GM21723 (cell line): Measurements from ENCODE around the gene DTD2.
A peak's percentile ranks its signal among the peaks of the same experiment; 100 is the strongest.
"Not testable (repeated sequence)": the region's sequence is repeated elsewhere in the genome, so short reads cannot be mapped to it uniquely, and the experiment has no call there.

Source experiments
- ATAC-seq: cut with Tn5 transposase; IDR thresholded peaks from one replicate; pipeline ENCODE4 v1.9.1; 2021; ENCODE audit warnings: mild to moderate bottlenecking, moderate library complexity; ENCODE audit not compliant: unreplicated experiment

The DTD2 gene

GRCh38 chr14:31442284-31442683, 15.0 kb downstream of the DTD2 start:
- ATAC-seq, result no peak

- no peak for ATAC-seq
Observed at GRCh38 chr14:31441273-31442111, 15.8 kb downstream of the DTD2 start.

DNA sequence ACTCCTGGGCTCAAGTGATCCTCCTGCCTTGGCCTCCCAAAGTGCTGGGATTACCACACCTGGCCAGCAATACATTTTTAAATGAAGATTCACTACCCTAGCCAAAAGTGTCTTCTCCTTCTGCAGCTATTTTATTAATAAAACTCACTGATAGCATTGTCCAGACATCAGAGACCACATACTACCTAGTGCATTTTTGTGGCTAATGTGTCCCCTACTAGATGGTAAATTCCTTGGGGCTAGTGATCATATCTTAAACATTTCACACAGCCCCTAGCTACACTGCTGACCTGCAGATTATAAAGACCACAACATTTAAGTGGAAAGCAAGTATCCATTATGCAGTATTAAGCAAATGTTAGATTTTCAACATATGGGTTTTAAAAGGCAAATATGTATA, 17.0 kb downstream of the DTD2 start:
- no peak for ATAC-seq

DNA sequence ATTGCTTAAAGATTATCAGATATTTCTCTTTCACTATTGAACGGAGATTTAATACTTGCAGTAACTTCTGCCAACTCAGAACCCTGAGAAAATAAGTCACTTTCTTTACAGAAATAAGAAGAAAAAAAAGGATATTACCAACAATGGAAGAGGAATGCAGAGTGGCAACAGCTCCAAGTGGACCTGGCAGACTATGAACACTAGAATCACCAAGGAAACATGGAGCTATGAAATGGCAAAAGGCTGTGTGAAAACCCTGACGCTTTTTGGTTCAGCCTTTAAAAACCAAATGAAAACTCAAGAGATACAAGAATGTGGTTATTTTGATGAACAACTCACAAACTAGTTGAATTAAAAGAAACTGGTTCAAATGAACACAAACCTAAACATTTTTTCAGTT, 17.7 kb downstream of the DTD2 start:
- no peak for ATAC-seq

GRCh38 chr14:31437045-31437691, 20.1 kb downstream of the DTD2 start:
- not testable (repeated sequence) for ATAC-seq

DNA sequence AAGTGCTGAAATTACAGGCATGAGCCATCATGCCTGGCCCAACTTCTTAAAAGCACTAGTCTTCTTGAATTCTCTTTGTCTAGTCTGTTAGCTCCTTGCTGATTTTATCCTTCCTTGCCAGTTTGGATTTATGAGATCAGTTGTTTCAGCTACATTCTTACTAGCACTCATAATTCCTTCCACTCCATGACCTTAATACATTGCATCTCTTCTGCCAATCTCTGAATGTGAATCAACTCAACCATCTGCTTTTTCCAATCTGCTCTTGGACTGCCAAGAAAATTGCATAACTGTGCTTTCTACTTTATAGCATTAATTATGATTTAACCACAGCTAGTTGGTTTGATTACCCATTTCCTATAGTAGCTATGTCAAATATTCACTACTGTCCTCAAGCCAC, 22.0 kb downstream of the DTD2 start:
- no peak for ATAC-seq

GRCh38 chr14:31430634-31431264, 26.6 kb downstream of the DTD2 start:
- no peak for ATAC-seq

GRCh38 chr14:31429791-31430190, 27.5 kb downstream of the DTD2 start:
- no peak for ATAC-seq

DNA sequence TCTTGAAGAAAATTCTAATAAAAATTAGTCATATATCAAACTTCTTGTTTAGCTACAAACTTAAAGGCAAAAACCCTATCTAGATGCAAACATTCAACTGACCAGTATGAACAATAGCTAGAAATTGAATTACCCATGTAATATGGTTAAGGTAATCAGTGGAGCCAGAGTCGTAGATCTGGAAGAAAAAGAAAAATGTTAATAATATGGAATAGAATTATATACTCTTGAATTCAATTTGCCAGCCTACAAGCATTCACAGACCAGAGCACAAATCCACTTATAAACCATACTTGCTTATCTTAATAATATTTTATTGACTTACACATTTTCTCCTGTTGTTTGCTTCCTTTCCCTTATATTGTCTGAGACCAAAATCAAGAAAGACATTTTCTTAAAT, 29.3 kb downstream of the DTD2 start:
- ATAC-seq, result no peak

GRCh38 chr14:31426663-31427062, 30.6 kb downstream of the DTD2 start:
- ATAC-seq, result no peak

DNA sequence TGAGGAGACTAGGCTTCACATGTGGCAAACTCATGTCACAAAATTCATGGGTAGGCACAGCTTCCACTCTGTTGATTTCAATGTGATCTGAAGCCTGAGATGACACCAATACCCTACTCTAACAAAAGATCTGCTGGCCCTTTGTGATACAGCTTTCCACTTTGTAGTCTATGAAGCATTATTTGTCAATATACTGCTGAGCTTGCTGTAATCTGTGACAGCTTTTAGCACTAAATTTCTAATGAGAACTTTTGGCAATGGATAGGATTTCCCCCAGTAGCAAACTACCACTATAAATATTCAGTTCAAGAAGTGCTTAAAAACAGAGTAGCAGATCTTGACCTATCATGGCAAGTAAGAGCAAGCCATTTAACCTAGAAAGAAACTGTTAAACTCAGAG, 31.4 kb downstream of the DTD2 start:
- ATAC-seq, result no peak

GRCh38 chr14:31421200-31421599, 36.1 kb downstream of the DTD2 start:
- ATAC-seq, result no peak

GRCh38 chr14:31420319-31421111, 36.8 kb downstream of the DTD2 start, which contains the start of gene HEATR5A:
Gene HEATR5A, minus strand, starts transcription at chr14:31420550. Its CDS starts 17,575 bp downstream, at chr14:31402975.
- ATAC-seq, result peak; percentile 96

GRCh38 chr14:31419967-31420318, 37.4 kb downstream of the DTD2 start:
- ATAC-seq, result peak; percentile 30

DNA sequence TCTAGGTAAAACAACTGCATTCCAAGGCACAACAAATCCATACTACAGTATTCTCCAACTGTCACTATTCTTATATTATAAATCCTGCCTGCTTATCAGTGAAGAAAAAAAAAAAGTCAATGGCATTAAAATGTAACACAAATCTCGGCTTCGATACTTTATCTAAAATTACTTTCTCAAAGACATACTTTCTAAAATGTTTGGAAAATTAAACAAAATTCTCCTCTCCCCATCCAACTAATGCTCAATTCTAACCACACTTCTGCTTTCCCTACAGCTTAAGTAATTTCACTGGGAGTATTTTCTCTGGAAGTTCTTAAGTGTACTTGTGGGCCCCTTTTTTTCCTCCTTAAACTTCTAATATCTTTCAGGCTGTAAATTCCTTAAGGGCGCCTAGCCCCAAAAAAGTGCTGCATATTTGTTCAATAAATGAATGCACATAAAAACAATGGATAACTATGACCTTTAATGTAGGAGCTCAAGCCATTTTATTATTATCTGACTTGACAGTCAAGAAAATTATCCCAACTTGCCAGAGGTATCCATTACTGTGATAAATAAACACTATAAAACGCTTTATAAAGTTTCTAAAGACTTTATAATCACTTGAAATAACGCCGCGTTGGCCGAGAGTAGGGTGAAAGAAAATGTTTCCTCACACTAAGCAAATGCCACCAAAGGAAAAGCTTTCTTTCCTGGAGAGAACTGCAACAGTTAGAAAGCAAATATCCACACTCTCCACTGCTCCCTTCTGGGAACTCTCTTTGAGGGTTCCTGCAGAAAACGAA, 37.9 kb downstream of the DTD2 start:
- no peak for ATAC-seq

- ATAC-seq, result no peak
Observed at GRCh38 chr14:31418440-31418839, 38.9 kb downstream of the DTD2 start.

GRCh38 chr14:31414190-31414833, 43.0 kb downstream of the DTD2 start:
- no peak for ATAC-seq

- ATAC-seq, result no peak
Observed at GRCh38 chr14:31411218-31411727, 46.0 kb downstream of the DTD2 start.

DNA sequence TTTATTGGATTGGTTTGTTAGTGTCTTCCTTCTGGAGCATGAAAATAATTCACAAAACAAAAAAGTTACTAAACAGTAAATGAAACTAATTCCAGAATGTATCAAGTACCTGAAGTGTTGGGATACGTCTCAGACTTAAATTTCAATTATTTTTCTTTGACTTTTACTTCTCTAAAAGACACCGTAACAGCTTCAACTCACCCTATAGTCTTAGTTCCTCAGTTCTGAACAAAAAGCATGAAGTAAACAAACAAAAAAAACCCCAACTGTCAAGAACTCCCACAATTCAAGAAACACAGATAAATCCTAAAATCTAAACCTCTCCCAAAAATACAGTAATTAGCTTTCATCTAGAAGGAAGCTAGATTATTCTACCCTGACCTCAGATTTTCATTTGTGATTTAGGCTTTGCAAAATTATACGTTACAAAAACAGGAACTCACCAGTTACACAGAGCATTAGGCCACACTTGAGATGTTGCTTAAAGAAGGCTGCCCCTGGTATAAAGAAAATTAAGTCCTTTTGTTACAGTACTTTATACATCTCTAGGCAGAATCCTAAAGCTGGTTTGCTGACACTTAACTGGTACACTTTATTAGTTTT, 47.2 kb downstream of the DTD2 start:
- ATAC-seq, result no peak
